ENCODE measurements around the gene DNAJB13.

The DNAJB13 gene

GRCh38 chr11:73998846-73999575 is 48.2 kb downstream of the DNAJB13 start:
- DNase-seq = no peak

- peak in 20 of 56 donors; percentile 10 to 68 (median 30) for DNase-seq
Observed at GRCh38 chr11:73999581-74000306, 48.9 kb downstream of the DNAJB13 start.

GRCh38 chr11:74000307-74001133 is 49.7 kb downstream of the DNAJB13 start:
- peak in 6 of 56 donors; percentile 5 to 31 (median 16) for DNase-seq

- no peak for DNase-seq
Observed at GRCh38 chr11:74001822-74002286, 51.0 kb downstream of the DNAJB13 start.

- DNase-seq = no peak
Observed at GRCh38 chr11:74002832-74003231, 52.0 kb downstream of the DNAJB13 start.

GRCh38 chr11:74004046-74004695 is 53.3 kb downstream of the DNAJB13 start:
- DNase-seq = no peak

GRCh38 chr11:74004759-74005615 is 54.2 kb downstream of the DNAJB13 start:
- peak in 1 of 56 donors; percentile 17 for DNase-seq

- no peak for DNase-seq
Observed at GRCh38 chr11:74005721-74006517, 55.1 kb downstream of the DNAJB13 start.

GRCh38 chr11:74006743-74007304 is 56.0 kb downstream of the DNAJB13 start:
- DNase-seq = no peak

GRCh38 chr11:74007691-74008372 is 57.0 kb downstream of the DNAJB13 start:
- DNase-seq = no peak

GRCh38 chr11:74008373-74009229 is 57.8 kb downstream of the DNAJB13 start, which contains the start of gene UCP3:
TSS of gene UCP3 (minus strand) at chr11:74009085. CDS start at chr11:74007042, 2,043 bp downstream.
- no peak for DNase-seq

- no peak for DNase-seq
Observed at GRCh38 chr11:74009230-74009547, 58.4 kb downstream of the DNAJB13 start.

- no peak for DNase-seq
Observed at GRCh38 chr11:74009675-74010305, 59.0 kb downstream of the DNAJB13 start.

- DNase-seq = no peak
Observed at GRCh38 chr11:74010306-74011300, 59.8 kb downstream of the DNAJB13 start.

GRCh38 chr11:74011360-74012073 is 60.7 kb downstream of the DNAJB13 start:
- DNase-seq = no peak

Data from nucleus accumbens (tissue), 56 donors.